OCI-LY3 (cell line): Measurements from ENCODE around the gene GLRA3.
"Not testable (repeated sequence)": the region's sequence is repeated elsewhere in the genome, so short reads cannot be mapped to it uniquely, and the experiment has no call there.

ENCODE experiments used
- H2AFZ ChIP-seq: fragments of 200-600, 300-600 bp; shearing (Covaris generic); 2 replicates; pipeline ENCODE4 v1.6.0; 2014; ENCODE audit warnings: antibody characterized with exemption, low read depth, low read length
- H3K27ac ChIP-seq: fragments of 200-600, 300-600 bp; sonication (generic); 2 replicates; pipeline ENCODE4 v1.5.1; 2014; ENCODE audit warnings: mild to moderate bottlenecking, low read length, moderate library complexity, mixed read lengths
- H3K27me3 ChIP-seq: fragments of 200-600, 300-600 bp; sonication (generic); 2 replicates; pipeline ENCODE4 v1.6.1; 2014; ENCODE audit warnings: low read depth, low read length, mixed read lengths
- H3K36me3 ChIP-seq: fragments of 200-600, 300-600 bp; sonication (generic); replicated peaks from 2 replicates; pipeline ENCODE3; 2014; ENCODE audit warnings: low read depth, low read length, mixed read lengths
- H3K4me1 ChIP-seq: fragments of 300-600, 200-600 bp; sonication (generic); 2 replicates; pipeline ENCODE4 v1.6.1; 2014; ENCODE audit warnings: low read length, mixed read lengths
- H3K4me2 ChIP-seq: fragments of 200-600, 300-600 bp; sonication (generic); 2 replicates; pipeline ENCODE4 v1.6.1; 2014; ENCODE audit warnings: low read length, mixed read lengths
- H3K4me3 ChIP-seq: fragments of 300-600, 200-600 bp; sonication (generic); 2 replicates; pipeline ENCODE4 v1.5.1; 2014; ENCODE audit warnings: antibody characterized with exemption, mild to moderate bottlenecking, low read length, moderate library complexity
- H3K79me2 ChIP-seq: fragments of 300-600, 200-600 bp; shearing (Covaris generic); 2 replicates; pipeline ENCODE4 v1.6.1; 2014; ENCODE audit warnings: mild to moderate bottlenecking, low read length, mixed read lengths
- H3K9ac ChIP-seq: fragments of 300-600, 200-600 bp; shearing (Covaris generic); 2 replicates; pipeline ENCODE4 v1.6.0; 2014; ENCODE audit warnings: mild to moderate bottlenecking, low read length, moderate library complexity
- H3K9me3 ChIP-seq: fragments of 200-600, 300-600 bp; shearing (Covaris generic); 2 replicates; pipeline ENCODE4 v1.6.1; 2014; ENCODE audit warnings: low read length, mixed read lengths; ENCODE audit not compliant: insufficient read depth
- H4K20me1 ChIP-seq: fragments of 200-600, 300-600 bp; sonication (generic); 2 replicates; pipeline ENCODE4 v1.6.1; 2016; ENCODE audit warnings: low read length, mixed read lengths; ENCODE audit not compliant: insufficient read depth
- EZH2phosphoT487 ChIP-seq: fragments of 200-600 bp; shearing (Covaris generic); IDR thresholded peaks from 2 replicates; pipeline ENCODE4 v1.6.1; 2018; ENCODE audit warnings: antibody characterized with exemption, mixed run types, low read depth
- TF ChIP-seq, protein P1 (sequence below): fragments of 200-600, 300-600 bp; sonication (generic); IDR thresholded peaks from 2 replicates; pipeline ENCODE4 v1.5.1; 2014; ENCODE audit warnings: antibody characterized with exemption, low read length, low read depth

GLRA3 gene

DNA sequence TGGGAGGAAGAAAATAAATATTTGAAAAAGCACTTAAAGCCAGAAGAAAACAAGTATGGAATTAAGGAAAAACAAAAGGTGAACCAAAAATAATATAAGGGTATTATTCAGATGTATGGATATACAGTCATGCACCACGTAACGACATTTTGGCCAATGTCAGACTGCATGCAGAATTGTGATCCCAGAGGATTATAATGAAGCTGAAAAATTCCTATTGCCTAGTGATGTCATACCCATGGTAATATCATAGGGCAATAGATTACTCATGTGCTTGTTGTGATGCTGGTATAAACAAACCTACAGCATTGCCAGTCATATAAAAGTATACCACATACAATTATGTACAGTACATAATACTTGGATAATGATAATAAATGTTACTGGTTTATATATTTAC lies 20.9 kb downstream of the GLRA3 start:
- no peak overlapping the region for H3K4me2 ChIP-seq
- no peak overlapping the region for H3K9ac ChIP-seq
- H2AFZ ChIP-seq, result no peak overlapping the region
- TF ChIP-seq, protein P1, sequence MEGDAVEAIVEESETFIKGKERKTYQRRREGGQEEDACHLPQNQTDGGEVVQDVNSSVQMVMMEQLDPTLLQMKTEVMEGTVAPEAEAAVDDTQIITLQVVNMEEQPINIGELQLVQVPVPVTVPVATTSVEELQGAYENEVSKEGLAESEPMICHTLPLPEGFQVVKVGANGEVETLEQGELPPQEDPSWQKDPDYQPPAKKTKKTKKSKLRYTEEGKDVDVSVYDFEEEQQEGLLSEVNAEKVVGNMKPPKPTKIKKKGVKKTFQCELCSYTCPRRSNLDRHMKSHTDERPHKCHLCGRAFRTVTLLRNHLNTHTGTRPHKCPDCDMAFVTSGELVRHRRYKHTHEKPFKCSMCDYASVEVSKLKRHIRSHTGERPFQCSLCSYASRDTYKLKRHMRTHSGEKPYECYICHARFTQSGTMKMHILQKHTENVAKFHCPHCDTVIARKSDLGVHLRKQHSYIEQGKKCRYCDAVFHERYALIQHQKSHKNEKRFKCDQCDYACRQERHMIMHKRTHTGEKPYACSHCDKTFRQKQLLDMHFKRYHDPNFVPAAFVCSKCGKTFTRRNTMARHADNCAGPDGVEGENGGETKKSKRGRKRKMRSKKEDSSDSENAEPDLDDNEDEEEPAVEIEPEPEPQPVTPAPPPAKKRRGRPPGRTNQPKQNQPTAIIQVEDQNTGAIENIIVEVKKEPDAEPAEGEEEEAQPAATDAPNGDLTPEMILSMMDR, result no peak
- TF ChIP-seq EZH2phosphoT487, result no peak
- H3K27me3 ChIP-seq, result no peaks in the 10 kb centered on the region
- no peaks in the 10 kb centered on the region for H3K9me3 ChIP-seq
- no peak overlapping the region for H3K27ac ChIP-seq
- no peaks in the 10 kb centered on the region for H4K20me1 ChIP-seq
- no peaks in the 10 kb centered on the region for H3K79me2 ChIP-seq
- no peak overlapping the region for H3K4me3 ChIP-seq
- no peaks in the 10 kb centered on the region for H3K4me1 ChIP-seq
- H3K36me3 ChIP-seq, result no peaks in the 10 kb centered on the region

DNA sequence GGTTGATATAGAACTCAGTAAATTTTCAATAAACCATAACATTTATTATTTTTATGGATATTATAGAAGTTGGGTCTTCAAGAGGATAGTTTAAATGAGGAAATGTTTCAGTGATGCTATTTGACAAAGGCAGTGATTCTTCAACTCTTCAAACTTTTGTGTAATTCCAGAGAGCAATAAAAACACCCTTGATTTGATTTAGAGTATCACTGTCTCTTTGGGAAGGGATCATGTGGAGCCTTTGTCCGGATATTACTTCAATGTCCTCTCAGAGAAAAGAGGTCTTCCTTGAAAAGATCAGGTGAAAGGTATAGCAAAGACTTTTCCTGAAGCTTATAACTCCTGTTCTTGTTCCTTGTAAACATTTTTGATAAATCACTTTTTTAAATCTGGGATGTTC lies 23.3 kb downstream of the GLRA3 start:
- no peak overlapping the region for H3K4me2 ChIP-seq
- TF ChIP-seq, protein P1, result no peak
- no peak for TF ChIP-seq EZH2phosphoT487

DNA sequence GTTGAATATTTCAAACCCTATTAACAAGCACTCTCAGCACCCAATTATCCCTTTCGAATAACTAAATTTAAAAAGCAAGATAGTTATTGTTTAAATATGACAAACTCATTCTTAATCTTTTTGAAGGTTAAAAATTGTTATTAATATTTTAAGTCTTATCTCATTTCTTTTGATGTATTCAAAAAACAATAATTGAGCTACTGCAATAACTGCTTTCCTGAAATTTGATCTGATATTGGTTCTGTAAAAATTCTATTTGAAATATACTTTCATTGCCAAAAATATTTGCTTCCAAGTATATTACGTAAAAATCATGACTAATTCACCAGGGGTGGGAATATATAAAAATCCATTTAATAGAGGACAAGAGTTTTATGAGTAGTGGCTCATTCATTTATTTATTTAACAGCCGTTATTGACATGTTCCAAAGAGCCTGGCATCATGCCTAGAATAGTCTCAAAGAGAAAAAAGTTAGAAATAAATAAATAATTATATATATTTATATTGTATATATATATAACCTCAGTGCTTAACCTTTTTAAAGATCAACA lies 34.4 kb downstream of the GLRA3 start:
- H3K4me1 ChIP-seq, result no peaks in the 10 kb centered on the region
- no peak overlapping the region for H2AFZ ChIP-seq
- no peak overlapping the region for H3K4me3 ChIP-seq
- H3K9me3 ChIP-seq, result no peaks in the 10 kb centered on the region
- TF ChIP-seq, protein P1, result no peak
- TF ChIP-seq EZH2phosphoT487, result no peak
- no peaks in the 10 kb centered on the region for H3K27me3 ChIP-seq
- H3K4me2 ChIP-seq, result no peak overlapping the region
- H3K27ac ChIP-seq, result no peak overlapping the region
- H4K20me1 ChIP-seq, result no peaks in the 10 kb centered on the region
- no peaks in the 10 kb centered on the region for H3K79me2 ChIP-seq
- no peaks in the 10 kb centered on the region for H3K36me3 ChIP-seq
- H3K9ac ChIP-seq, result no peak overlapping the region

More for the DNA sequence above, 23.3 kb downstream of the GLRA3 start:
- no peak overlapping the region for H2AFZ ChIP-seq
- H3K9ac ChIP-seq, result no peak overlapping the region
- H3K4me1 ChIP-seq, result no peaks in the 10 kb centered on the region
- no peaks in the 10 kb centered on the region for H4K20me1 ChIP-seq
- H3K27ac ChIP-seq, result no peak overlapping the region
- H3K27me3 ChIP-seq, result no peaks in the 10 kb centered on the region
- H3K79me2 ChIP-seq, result no peaks in the 10 kb centered on the region
- H3K9me3 ChIP-seq, result peaks cover 13% of the 10 kb centered on the region
- H3K4me3 ChIP-seq, result no peak overlapping the region
- H3K36me3 ChIP-seq, result no peaks in the 10 kb centered on the region

DNA sequence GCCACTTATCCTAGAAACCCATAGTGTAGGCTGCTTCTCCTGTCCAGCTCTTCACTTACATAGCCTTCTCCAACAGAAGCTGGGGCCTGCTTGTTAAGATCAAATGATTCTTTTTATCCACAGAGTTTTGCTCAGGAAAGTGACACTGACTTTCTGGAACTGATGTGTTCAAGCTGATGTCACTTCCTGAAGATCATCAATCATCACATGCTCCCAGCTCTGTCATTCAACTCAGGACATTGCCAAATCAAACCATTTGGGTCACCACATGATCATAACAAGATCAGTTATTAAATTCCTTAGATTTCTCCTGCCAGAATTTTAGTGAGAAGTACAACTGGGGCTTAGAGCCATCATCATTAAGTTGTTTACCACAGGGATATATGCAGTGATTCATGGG lies 39.4 kb downstream of the GLRA3 start:
- Histone ChIP-seq H3K9ac (no peak overlapping the region), H3K4me1 (no peaks in the 10 kb centered on the region), H4K20me1 (no peaks in the 10 kb centered on the region), H3K4me2 (no peak overlapping the region), H3K27ac (no peak overlapping the region), H2AFZ (0 out of 2 replicates have a peak overlapping the region, but pooled peaks have one; percentile 5), H3K9me3 (no peaks in the 10 kb centered on the region), H3K36me3 (no peaks in the 10 kb centered on the region), H3K4me3 (no peak overlapping the region), H3K27me3 (no peaks in the 10 kb centered on the region), H3K79me2 (no peaks in the 10 kb centered on the region)
- TF ChIP-seq, protein P1, result no peak
- TF ChIP-seq EZH2phosphoT487, result no peak

DNA sequence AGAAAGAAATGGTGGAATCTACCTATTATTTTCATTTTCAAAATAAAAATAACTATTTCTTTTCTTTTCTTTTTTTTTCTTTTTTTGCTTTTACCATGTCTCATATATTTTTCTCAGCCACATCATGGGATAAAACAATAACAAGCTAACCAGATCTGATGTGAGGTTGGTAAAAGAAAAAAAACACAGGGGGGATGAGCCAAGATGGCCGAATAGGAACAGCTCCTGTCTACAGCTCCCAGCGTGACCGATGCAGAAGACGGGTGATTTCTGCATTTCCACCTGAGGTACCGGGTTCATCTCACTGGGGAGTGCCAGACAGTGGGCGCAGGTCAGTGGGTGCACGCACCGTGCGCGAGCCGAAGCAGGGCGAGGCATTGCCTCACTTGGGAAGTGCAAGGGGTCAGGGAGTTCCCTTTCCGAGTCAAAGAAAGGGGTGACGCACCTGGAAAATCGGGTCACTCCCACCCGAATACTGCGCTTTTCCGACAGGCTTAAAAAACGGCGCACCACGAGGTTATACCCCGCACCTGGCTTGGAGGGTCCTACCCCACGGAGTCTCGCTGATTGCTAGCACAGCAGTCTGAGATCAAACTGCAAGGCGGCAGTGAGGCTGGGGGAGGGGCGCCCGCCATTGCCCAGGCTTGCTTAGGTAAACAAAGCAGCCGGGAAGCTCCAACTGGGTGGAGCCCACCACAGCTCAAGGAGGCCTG lies 50.6 kb downstream of the GLRA3 start:
- H3K27ac ChIP-seq, H4K20me1 ChIP-seq, H3K9ac ChIP-seq, H2AFZ ChIP-seq, H3K9me3 ChIP-seq, H3K79me2 ChIP-seq, H3K4me2 ChIP-seq, H3K27me3 ChIP-seq, H3K4me3 ChIP-seq, H3K36me3 ChIP-seq: not testable (repeated sequence)
- peaks cover 12% of the 10 kb centered on the region for H3K4me1 ChIP-seq
